GDM1 (cell line): ENCODE data around the gene SYNPR.
"Not testable (repeated sequence)": the region's sequence is repeated elsewhere in the genome, so short reads cannot be mapped to it uniquely, and the experiment has no call there.

ENCODE experiments used
- DNase-seq: peaks from one replicate; lab custom pipeline; 2025; lab: John Stamatoyannopoulos, UW

The SYNPR gene

GRCh38 chr3:63631670-63632069, 353.6 kb downstream of the SYNPR start:
- no peak for DNase-seq

- no peak for DNase-seq
Measured at GRCh38 chr3:63635186-63635585, 357.1 kb downstream of the SYNPR start.

GRCh38 chr3:63639806-63640205, 361.7 kb downstream of the SYNPR start:
- no peak for DNase-seq

- DNase-seq, result no peak
Measured at GRCh38 chr3:63642488-63642887, 364.4 kb downstream of the SYNPR start.

- DNase-seq, result no peak
Measured at GRCh38 chr3:63644212-63644797, 366.2 kb downstream of the SYNPR start.

GRCh38 chr3:63644928-63645781, 367.0 kb downstream of the SYNPR start:
- not testable (repeated sequence) for DNase-seq

GRCh38 chr3:63652066-63652725, 374.1 kb downstream of the SYNPR start, which contains the start of gene SNTN:
SNTN (plus strand) TSS chr3:63652675; CDS start chr3:63652688, 13 bp downstream.
- no peak for DNase-seq

- DNase-seq, result no peak
Measured at GRCh38 chr3:63654211-63654610, 376.1 kb downstream of the SYNPR start.

GRCh38 chr3:63654931-63655330, 376.8 kb downstream of the SYNPR start:
- DNase-seq, result no peak

- no peak for DNase-seq
Measured at GRCh38 chr3:63655519-63655918, 377.4 kb downstream of the SYNPR start.

GRCh38 chr3:63656786-63657185, 378.7 kb downstream of the SYNPR start:
- DNase-seq, result no peak

GRCh38 chr3:63661242-63661641, 383.1 kb downstream of the SYNPR start:
- DNase-seq, result no peak

GRCh38 chr3:63662011-63662410, 383.9 kb downstream of the SYNPR start:
- no peak for DNase-seq

GRCh38 chr3:63662500-63662899, 384.4 kb downstream of the SYNPR start:
- no peak for DNase-seq
